GM18498 (cell line): ENCODE data around the gene CYP26B1.
"Not testable (repeated sequence)": the region's sequence is repeated elsewhere in the genome, so short reads cannot be mapped to it uniquely, and the experiment has no call there.

Experiments
- ATAC-seq: cut with Tn5 transposase; IDR thresholded peaks from one replicate; pipeline ENCODE4 v1.9.1; 2021; ENCODE audit warnings: mild to moderate bottlenecking, moderate library complexity; ENCODE audit not compliant: unreplicated experiment

CYP26B1 gene

GRCh38 chr2:72089028-72089427 lies 58.6 kb downstream of the CYP26B1 start:
- ATAC-seq, result no peak

GRCh38 chr2:72086871-72087633 lies 60.6 kb downstream of the CYP26B1 start:
- ATAC-seq, result not testable (repeated sequence)

- ATAC-seq, result no peak
Observed at GRCh38 chr2:72085513-72085912, 62.1 kb downstream of the CYP26B1 start.

GRCh38 chr2:72085036-72085435 lies 62.6 kb downstream of the CYP26B1 start:
- no peak for ATAC-seq

GRCh38 chr2:72084584-72084976 lies 63.1 kb downstream of the CYP26B1 start:
- ATAC-seq, result no peak

- no peak for ATAC-seq
Observed at GRCh38 chr2:72083751-72084583, 63.7 kb downstream of the CYP26B1 start.

GRCh38 chr2:72082887-72083286 lies 64.8 kb downstream of the CYP26B1 start:
- no peak for ATAC-seq

GRCh38 chr2:72082021-72082601 lies 65.6 kb downstream of the CYP26B1 start:
- ATAC-seq, result no peak

- no peak for ATAC-seq
Observed at GRCh38 chr2:72081451-72081850, 66.2 kb downstream of the CYP26B1 start.

- ATAC-seq, result no peak
Observed at GRCh38 chr2:72080286-72081145, 67.1 kb downstream of the CYP26B1 start.
